HG02610 (cell line): ENCODE measurements around the gene TXNL1.
"Not testable (repeated sequence)": the region's sequence is repeated elsewhere in the genome, so short reads cannot be mapped to it uniquely, and the experiment has no call there.

Experiments used
- ATAC-seq: cut with Tn5 transposase; IDR thresholded peaks from one replicate; pipeline ENCODE4 v1.9.1; 2021; ENCODE audit warnings: mild to moderate bottlenecking, moderate library complexity; ENCODE audit not compliant: unreplicated experiment

The TXNL1 gene

GRCh38 chr18:56572267-56572666, 66.1 kb downstream of the TXNL1 start:
- not testable (repeated sequence) for ATAC-seq

GRCh38 chr18:56570978-56571377, 67.4 kb downstream of the TXNL1 start:
- ATAC-seq, result no peak

DNA sequence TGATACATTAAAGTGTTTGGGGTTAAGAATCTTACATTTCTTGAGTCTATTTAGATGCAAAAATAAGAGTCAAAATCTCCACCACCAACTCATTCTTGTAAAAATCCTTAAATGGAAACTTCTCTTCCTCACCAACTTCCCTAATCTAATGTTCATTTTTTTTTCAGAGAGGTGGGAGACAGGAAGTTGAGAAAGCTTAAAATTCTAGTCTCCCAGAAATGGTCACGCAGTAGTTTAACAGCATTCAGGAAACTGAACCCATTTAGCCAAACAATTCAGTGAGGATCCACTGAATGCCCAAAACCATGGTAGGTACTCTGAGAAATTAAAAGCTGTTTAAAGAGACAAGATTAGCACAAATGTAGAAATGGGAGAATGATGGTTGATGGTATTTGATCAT, 69.0 kb downstream of the TXNL1 start:
- no peak for ATAC-seq

DNA sequence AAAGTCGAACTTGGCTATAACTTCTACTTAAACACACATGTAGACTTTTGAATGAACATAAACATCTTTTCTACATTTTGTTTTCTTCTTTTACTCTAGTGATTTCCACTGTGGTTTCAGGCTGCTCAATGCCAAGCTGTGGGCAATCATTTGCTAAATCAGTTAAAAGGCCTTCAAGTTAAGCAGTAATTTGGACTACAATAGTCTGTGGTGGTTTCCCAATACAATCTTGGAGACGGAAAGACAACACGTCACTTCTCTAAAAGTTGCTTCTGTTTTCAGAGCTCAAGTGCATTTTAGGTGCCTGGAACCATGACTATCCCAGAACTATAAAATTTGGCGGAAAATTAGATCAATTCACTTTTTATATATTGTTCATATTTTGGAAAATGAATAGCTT, 69.4 kb downstream of the TXNL1 start:
- no peak for ATAC-seq

DNA sequence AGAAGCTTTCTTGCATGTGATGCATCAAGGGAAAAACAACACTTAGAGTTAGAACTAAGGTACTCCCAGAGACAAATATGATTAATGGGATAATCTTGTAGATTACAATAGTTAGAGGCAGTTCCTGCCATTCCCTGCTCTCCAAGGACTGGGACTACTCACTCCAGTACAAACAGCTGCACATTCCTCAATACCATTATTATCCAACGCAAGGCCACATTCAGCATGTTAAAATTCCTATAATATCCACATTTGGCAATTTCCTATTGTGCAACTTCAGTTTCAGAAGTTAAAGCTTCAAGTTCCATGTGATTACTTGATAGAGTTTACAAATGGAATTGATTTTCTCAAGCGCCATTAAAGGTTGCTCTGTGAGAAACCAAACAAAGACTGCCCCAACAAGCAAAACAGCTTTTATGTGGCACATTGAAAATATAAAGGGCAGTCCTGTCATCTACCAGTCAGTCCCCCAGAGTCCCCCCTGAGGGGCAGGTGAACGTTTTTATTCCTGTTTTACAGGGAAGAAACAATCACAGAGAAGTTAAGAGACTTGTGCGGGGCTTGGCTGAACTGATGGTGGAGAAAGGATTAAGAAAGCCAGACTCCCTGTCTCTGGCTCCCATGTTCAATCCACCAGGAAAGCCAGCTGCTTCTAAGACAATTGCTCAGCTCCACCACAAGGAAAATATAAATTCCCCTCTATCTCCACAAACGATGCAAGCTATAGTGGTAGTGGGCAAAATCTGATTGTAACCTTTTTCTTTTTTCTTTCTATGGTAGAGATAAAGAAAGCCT, 72.6 kb downstream of the TXNL1 start:
- ATAC-seq, result no peak

DNA sequence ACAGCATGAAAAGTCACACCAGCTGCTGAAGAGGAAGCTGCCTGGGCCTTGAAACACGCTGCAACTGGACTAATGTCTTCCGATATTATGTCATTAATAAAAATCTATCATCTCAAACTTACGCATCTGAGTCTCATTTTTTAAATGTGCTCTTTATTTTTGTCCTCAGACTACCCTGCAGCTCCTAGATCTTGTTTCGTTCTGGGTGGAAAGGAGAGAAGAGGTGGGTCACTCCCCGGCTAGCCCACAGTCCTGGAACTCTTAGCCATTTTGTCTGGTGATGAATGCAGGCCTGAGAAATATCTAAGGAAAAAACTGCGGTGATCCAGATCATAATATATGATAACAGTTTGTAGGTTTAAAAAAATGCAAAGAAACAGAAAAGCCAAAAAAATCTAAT, 73.3 kb downstream of the TXNL1 start:
- no peak for ATAC-seq

GRCh38 chr18:56563568-56563967, 74.8 kb downstream of the TXNL1 start:
- no peak for ATAC-seq

DNA sequence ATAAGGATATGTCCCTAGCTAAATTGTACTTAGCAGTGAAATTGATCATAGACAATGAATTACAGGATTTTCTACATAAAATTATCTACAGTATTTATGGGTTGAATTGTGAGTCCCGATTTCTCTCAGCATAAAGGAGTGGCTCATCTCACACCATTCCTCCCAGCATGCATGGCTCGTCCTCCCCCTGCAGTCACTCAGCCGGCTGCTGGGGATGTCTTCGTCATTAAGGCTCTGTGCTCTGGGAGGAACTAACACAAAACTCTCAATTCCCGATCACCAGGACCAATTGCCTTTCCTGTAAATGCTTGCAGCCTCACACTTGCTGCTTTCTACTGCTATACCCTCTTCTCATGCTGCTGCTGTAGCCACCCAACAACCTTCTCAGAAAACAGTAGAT, 75.9 kb downstream of the TXNL1 start:
- ATAC-seq, result no peak

- ATAC-seq, result no peak
These were observed 77.4 kb downstream of the TXNL1 start for GRCh38 chr18:56560992-56561391.

DNA sequence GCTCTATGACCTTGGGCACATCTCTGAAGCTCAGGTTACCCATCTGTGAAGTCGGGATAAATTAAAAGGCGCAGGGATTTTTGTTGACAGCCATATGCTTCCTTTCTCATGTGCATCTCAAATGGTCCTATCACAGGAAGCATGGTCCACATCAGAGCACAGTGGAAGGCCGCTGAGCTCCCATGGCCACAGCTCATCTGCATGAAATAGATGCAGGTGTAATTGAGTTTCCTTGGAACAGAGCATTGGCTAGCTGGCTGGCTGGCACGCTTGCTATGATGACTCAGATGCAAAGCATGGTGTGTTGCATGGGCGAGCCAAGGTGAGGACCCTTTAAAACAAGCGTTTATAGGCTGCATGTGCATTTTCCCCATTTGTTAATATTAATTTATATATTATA, 79.3 kb downstream of the TXNL1 start:
- ATAC-seq, result no peak

DNA sequence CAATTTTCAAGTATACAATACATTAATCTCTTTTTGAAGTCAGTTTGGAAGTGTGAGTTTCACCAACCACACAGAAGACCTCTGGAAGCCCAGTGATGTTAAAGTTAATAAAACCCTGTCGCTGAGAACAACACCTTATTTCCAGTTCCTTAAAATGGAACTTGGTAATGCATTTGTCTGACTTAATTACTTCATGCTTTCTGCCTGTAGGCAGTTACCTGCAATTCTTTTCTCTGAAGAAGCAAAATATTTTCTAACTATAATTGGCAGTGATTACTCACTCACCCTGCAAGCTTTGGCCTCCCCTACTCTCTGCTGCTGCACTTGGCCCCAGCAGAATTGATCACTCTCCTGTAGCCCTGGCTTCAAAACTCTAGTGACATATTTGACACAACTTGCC, 81.5 kb downstream of the TXNL1 start:
- no peak for ATAC-seq

GRCh38 chr18:56550121-56550520, 88.3 kb downstream of the TXNL1 start:
- ATAC-seq, result no peak
